K562 (cell line): ENCODE measurements around the gene FAM151A. TPM values are rescaled to one million over a fixed set of nuclear protein-coding genes. Genes with fewer than 3 reads are reported as not detected.

ENCODE experiments used
- ARNT ChIP-seq, 2 experiments: fragments of 450-650 bp; IDR thresholded peaks; 2 replicates each; pipeline ENCODE4 v1.6.1; 2016; ENCODE audit warnings: mild to moderate bottlenecking in 1 of 2
- BRF1 ChIP-seq: IDR thresholded peaks from 3 replicates; pipeline ENCODE4 v1.6.1; 2011; ENCODE audit warnings: borderline replicate concordance, mild to moderate bottlenecking; ENCODE audit not compliant: insufficient read length; ENCODE audit errors: extremely low read depth
- CBX3 ChIP-seq, 2 experiments: IDR thresholded peaks; 1 replicate in 1 of 2; 2 replicates in 1 of 2; pipeline ENCODE4 v1.6.1; 2012; ENCODE audit warnings: inconsistent platforms in 2 of 2, low read length in 2 of 2, borderline replicate concordance in 1 of 2, control low read depth in 1 of 2
- CBX5 ChIP-seq: IDR thresholded peaks from 2 replicates; pipeline ENCODE4 v1.6.1; 2014; ENCODE audit warnings: low read depth, borderline replicate concordance
- CC2D1A ChIP-seq: fragments of 450-650 bp; IDR thresholded peaks from 2 replicates; pipeline ENCODE4 v1.6.1; 2017; ENCODE audit warnings: mild to moderate bottlenecking
- CREB3L1 ChIP-seq: fragments of 450-650 bp; IDR thresholded peaks from 2 replicates; pipeline ENCODE4 v1.6.1; 2014; ENCODE audit warnings: low read depth, mild to moderate bottlenecking, moderate library complexity, borderline replicate concordance
- E2F5 ChIP-seq: sonication (generic); formaldehyde crosslinking; IDR thresholded peaks from 2 replicates; pipeline ENCODE4 v1.8.0; 2022; ENCODE audit warnings: mild to moderate bottlenecking, missing genetic modification reagents
- EP300 ChIP-seq: IDR thresholded peaks from 2 replicates; pipeline ENCODE4 v1.6.1; 2012; ENCODE audit warnings: low read length, improper control_type of control experiment
- PRPF4 ChIP-seq: fragments of 200-400 bp; formaldehyde crosslinking; IDR thresholded peaks from one replicate; pipeline ENCODE4 v1.6.1; 2017; ENCODE audit warnings: low read length, low read depth, mild to moderate bottlenecking; ENCODE audit not compliant: insufficient read depth, poor library complexity, severe bottlenecking
- TRIM28 ChIP-seq: fragments of 450-650 bp; IDR thresholded peaks from 2 replicates; pipeline ENCODE4 v1.6.1; 2017
- ZFX ChIP-seq: sonication (generic); formaldehyde crosslinking; IDR thresholded peaks from 2 replicates; pipeline ENCODE4 v1.8.0; 2022; ENCODE audit warnings: mild to moderate bottlenecking, missing genetic modification reagents, moderate library complexity
- ZNF174 ChIP-seq: fragments of 250-450 bp; sonication (Bioruptor Pico); IDR thresholded peaks from 2 replicates; pipeline ENCODE4 v1.4.0; 2020; ENCODE audit warnings: mild to moderate bottlenecking
- ZNF408 ChIP-seq: fragments of 250-450 bp; sonication (Bioruptor Pico); IDR thresholded peaks from 2 replicates; pipeline ENCODE4 v1.4.0; 2020; ENCODE audit warnings: low read depth, mild to moderate bottlenecking, moderate library complexity
- ZNF766 ChIP-seq: fragments of 200-800 bp; sonication (Bioruptor generic); conservative IDR thresholded peaks from 2 replicates; pipeline ENCODE4 v1.6.1; 2016; ENCODE audit warnings: missing genetic modification characterization, missing compliant biosample characterization
- polyA plus RNA-seq, 8 experiments: library from polyadenylated mRNA; depleted of rRNA in 4 of 8; stranded (reverse) in 5 of 8; unstranded in 3 of 8; fragments of >200 nt; fragmentation: Nextera tagmentation in 2 of 8; fragmentation: Illumina TruSeq in 1 of 8; extraction: Ambion mirVana in 2 of 8; extraction: Trizol in 1 of 8; gene quantifications; 2 replicates each; pipeline versions ENCODE4 v1.2.1 to v1.2.3, GENCODE V29; 2011 to 2014; ENCODE audit warnings: inconsistent platforms in 1 of 8, missing spikeins in 1 of 8
- total RNA-seq, 7 experiments: library from RNA; depleted of rRNA in 6 of 7; stranded (reverse); fragments of >200 nt in 6 of 7; fragmentation: Illumina TruSeq in 2 of 7; extraction: Trizol in 2 of 7; gene quantifications; 2 replicates each; pipeline versions ENCODE4 v1.2.1 to v1.2.3, GENCODE V29; 2011 to 2021; ENCODE audit warnings: low replicate concordance in 1 of 7

Gene FAM151A
- total and polyA plus RNA-seq, 9 of the 15 experiments (the other 6 are each of a cell fraction or from before 2014, with no cell fraction given) = not detected

- TF ChIP-seq CBX3 (IDR thresholded peaks at IDR 0.05; ENCODE audit: borderline replicate concordance in 1 of 2, low read length in 2 of 2) = peak in 1 of 2 experiments; percentile 99; a peak in 2 of 3 replicates
- no peak for TF ChIP-seq ZNF174 (CRISPR knock-in tag)
- no peak for TF ChIP-seq CC2D1A
- no peak for TF ChIP-seq BRF1
- TF ChIP-seq ZFX = no peak
- TF ChIP-seq ARNT (IDR thresholded peaks at IDR 0.05) = no peak
- no peak for TF ChIP-seq CREB3L1
- no peak for TF ChIP-seq E2F5 (CRISPR knock-in tag)
- TF ChIP-seq ZNF408 (CRISPR knock-in tag) = no peak
- peak; percentile 98 for TF ChIP-seq TRIM28
- TF ChIP-seq EP300 = 0 out of 2 replicates have a peak, but pooled peaks have one; percentile 9
- peak; percentile 96 for TF ChIP-seq CBX5
- no peak for TF ChIP-seq PRPF4
- TF ChIP-seq ZNF766 = 0 out of 2 replicates have a peak, but pooled peaks have one; percentile 23
- TF ChIP-seq, all 486 proteins: peak for 6
Observed at GRCh38 chr1:54643736-54644135, 20.4 kb upstream of the FAM151A start (continued).
